Adrenal gland (tissue), 12 donors: ENCODE results near the gene PDGFB. TPM values are rescaled to one million over a fixed set of nuclear protein-coding genes. Genes with fewer than 3 reads are reported as not detected.

Experiments used
- DNase-seq, 7 donors: peaks; one replicate each; pipeline ENCODE4 v3.0.0-alpha.2; 2019 to 2020
- H3K27ac ChIP-seq, 5 donors: fragments of 200-600 bp; sonication (generic) in 4 of 5; 1 replicate in 3 of 5; 2 replicates in 2 of 5; pipeline versions ENCODE4 v1.5.1 to v1.8.0; 2016 to 2020; ENCODE audit warnings: mild to moderate bottlenecking in 1 of 5
- H3K27me3 ChIP-seq: fragments of 200-600 bp; 2 replicates; pipeline ENCODE4 v1.8.0; 2021
- H3K36me3 ChIP-seq, 2 donors: fragments of 200-600 bp; replicated peaks in 1 of 2; 1 replicate in 1 of 2; 2 replicates in 1 of 2; pipeline versions ENCODE4 v1.5.1 to v1.8.0; 2018 to 2022
- H3K4me1 ChIP-seq, 2 donors: fragments of 200-600 bp; replicated peaks in 1 of 2; 1 replicate in 1 of 2; 2 replicates in 1 of 2; pipeline versions ENCODE4 v1.5.1 to v1.8.0; 2018 to 2021
- H3K4me3 ChIP-seq, 4 donors: fragments of 200-600 bp; sonication (generic) in 3 of 4; one replicate each; pipeline ENCODE4 v1.5.1; 2016 to 2018
- H3K9me3 ChIP-seq, 3 donors: fragments of 200-600 bp; sonication (generic) in 1 of 3; replicated peaks in 1 of 3; 1 replicate in 2 of 3; 2 replicates in 1 of 3; pipeline versions ENCODE4 v1.5.1 to v1.8.0; 2016 to 2021
- POLR2A ChIP-seq, 2 donors: fragments of 450-650 bp; IDR thresholded peaks; one replicate each; pipeline ENCODE4 v1.6.1; 2017; ENCODE audit warnings: antibody characterized with exemption in 2 of 2, mild to moderate bottlenecking in 2 of 2, moderate library complexity in 1 of 2
- WGBS, 4 donors: extraction: QIAGEN DNeasy Blood & Tissue Kit in 2 of 4; methylation state at CpG; one replicate each; pipeline versions ENCODE4 v1.1.5 to v1.1.7; 2013 to 2017; 5-methylcytosine and 5-hydroxymethylcytosine counted together
- intact Hi-C, 2 donors: fragments of 100-400 bp; cut with DNase I; formaldehyde crosslinking; loops; one replicate each; pipeline versions ENCODE4 v1.14.1 to v1.15.0; 2022 to 2023
- polyA plus RNA-seq, 3 donors: library from polyadenylated mRNA; stranded (reverse); fragments of 200-250 nt in 2 of 3; fragments of 350-450 nt in 1 of 3; fragmentation: Illumina TruSeq in 1 of 3; extraction: RNeasy Lipid Tissue Mini Kit (QIAGEN cat#74804) in 1 of 3; gene quantifications; one replicate each; pipeline ENCODE4 v1.2.3, GENCODE V29; 2013 to 2014
- total RNA-seq, 9 donors: library from RNA; depleted of rRNA in 4 of 9; stranded (reverse); fragments of >200 nt in 4 of 9; fragments of 120-200 nt in 1 of 9; fragmentation: NEBNext Ultra II Directional in 1 of 9; extraction: Animal tissue kit (Norgen Biotek cat#: 25700) in 1 of 9; gene quantifications; one replicate each; pipeline versions ENCODE4 v1.1.0 to v1.2.4, GENCODE V29; 2013 to 2023
- TF ChIP-seq, protein P1 (sequence below), 6 experiments: fragments of 450-650 bp in 4 of 6; fragments of 200-600 bp in 2 of 6; sonication (generic) in 1 of 6; IDR thresholded peaks; 1 replicate in 5 of 6; 2 replicates in 1 of 6; pipeline versions ENCODE4 v1.5.1 to v1.8.0; 2016 to 2021; ENCODE audit warnings: antibody characterized with exemption in 6 of 6, mild to moderate bottlenecking in 2 of 6, moderate library complexity in 1 of 6
- donor health status: healthy with polysubstance abuse.
- donor health status: Bipolar disorder and iron deficiency.
- donor health status: DM: yes; HTN: yes; CAD: no.
- donor health status: DM: no; HTN: no; CAD: no.
- donor health status: DM: no; HTN: no; CAD: no.
- donor health status: DM: yes; HTN: yes; CAD: no.

PDGFB gene
- total and polyA plus RNA-seq, 12 donors = 1.8 to 10.9 (median 6.1) TPM

DNA sequence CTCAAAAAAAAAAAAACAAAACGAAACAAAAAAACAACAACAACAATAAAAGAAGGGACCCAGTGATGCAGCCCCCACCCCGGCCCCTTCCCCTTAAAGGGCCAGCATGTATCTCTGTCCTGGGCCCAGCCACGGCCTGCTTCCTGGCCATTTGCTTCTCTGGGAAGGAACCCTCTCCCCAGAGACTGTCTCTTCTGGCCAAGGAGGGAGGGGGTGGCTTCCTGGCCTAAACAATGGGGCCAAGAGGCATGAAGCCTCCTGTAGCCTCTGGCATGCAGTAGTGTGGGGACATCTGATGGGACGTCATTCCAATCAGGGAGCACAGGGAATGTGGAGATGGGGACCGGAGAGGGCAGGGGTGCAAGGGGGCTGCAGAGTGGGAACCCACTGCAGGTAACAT is 25.5 kb upstream of the PDGFB start:
- Histone ChIP-seq H3K9me3 (no peaks in the 10 kb centered on the region), H3K4me1 (no peaks in the 10 kb centered on the region), H3K36me3 (no peaks in the 10 kb centered on the region), H3K27me3 (no peaks in the 10 kb centered on the region), H3K4me3 (no peak overlapping the region), H3K27ac (no peak overlapping the region)
- WGBS, 4 donors = 67 to 80% (median 73%) methylated on average over 5 of the region's 5 CpGs
- TF ChIP-seq, protein P1, sequence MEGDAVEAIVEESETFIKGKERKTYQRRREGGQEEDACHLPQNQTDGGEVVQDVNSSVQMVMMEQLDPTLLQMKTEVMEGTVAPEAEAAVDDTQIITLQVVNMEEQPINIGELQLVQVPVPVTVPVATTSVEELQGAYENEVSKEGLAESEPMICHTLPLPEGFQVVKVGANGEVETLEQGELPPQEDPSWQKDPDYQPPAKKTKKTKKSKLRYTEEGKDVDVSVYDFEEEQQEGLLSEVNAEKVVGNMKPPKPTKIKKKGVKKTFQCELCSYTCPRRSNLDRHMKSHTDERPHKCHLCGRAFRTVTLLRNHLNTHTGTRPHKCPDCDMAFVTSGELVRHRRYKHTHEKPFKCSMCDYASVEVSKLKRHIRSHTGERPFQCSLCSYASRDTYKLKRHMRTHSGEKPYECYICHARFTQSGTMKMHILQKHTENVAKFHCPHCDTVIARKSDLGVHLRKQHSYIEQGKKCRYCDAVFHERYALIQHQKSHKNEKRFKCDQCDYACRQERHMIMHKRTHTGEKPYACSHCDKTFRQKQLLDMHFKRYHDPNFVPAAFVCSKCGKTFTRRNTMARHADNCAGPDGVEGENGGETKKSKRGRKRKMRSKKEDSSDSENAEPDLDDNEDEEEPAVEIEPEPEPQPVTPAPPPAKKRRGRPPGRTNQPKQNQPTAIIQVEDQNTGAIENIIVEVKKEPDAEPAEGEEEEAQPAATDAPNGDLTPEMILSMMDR (IDR thresholded peaks at IDR 0.05) = no peak
- TF ChIP-seq POLR2A (IDR thresholded peaks at IDR 0.05) = no peak
- no peak for DNase-seq
- intact Hi-C loops = no loop called here

DNA sequence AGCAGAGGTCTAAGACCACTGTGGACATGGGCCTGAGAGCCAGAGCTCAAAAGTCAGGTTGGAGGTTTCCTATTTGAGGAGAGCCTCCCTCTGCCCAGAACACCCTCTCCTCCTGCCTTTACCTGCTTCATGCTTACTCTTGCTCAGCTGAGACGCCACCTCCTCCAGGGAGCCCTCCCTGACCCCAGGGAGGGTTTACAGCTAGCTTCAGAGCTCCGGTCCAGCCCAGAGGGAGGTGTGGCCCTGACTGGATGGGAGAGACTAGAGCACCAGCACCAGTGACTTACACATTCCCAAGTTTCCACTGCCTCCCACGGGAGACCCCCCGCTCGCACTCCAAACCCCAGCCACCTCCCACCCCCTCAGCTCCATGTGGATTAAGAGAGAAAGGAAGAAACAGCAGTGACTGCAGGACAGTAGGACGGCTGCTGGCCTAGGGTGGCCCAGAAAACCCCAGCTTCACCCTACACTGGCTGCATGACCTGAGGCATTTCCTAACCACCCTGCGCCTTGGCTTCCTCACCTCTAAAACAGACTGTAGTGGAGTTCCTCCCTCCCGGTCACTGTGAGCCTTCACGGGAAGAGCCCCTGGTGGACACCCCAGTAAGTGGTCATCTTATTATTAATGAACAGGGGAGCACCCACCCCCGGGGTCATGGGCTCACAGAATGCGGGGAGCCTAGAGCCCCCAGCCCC is 24.5 kb upstream of the PDGFB start:
- H3K27ac ChIP-seq = no peak overlapping the region
- WGBS, 4 donors = 69 to 92% (median 79%) methylated on average over 5 to 11 of the region's 11 CpGs

DNA sequence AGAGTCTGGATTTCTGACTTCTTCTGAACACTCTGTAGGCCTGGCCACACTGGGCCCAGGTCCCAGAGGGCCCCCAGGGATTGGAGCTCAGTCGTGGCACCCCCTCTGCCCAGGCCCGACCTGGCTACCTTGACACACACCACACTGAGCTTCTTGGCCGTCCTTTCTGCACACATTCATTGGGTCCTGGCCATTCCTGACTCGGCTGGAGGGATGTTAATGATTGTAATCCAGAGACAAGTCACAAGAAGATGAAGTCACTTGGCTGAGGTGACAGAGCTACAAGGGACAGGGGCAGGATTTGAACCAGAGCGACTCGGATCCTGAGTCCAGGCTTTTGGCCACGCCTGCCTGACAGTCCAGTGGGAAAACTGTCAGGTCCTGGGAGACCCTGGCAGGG is 23.9 kb upstream of the PDGFB start:
- no peak overlapping the region for H3K4me3 ChIP-seq
- H3K9me3 ChIP-seq = no peaks in the 10 kb centered on the region
- intact Hi-C loops = no loop called here
- no peaks in the 10 kb centered on the region for H3K36me3 ChIP-seq
- H3K27ac ChIP-seq = no peak overlapping the region
- no peaks in the 10 kb centered on the region for H3K4me1 ChIP-seq
- no peaks in the 10 kb centered on the region for H3K27me3 ChIP-seq
- no peak for TF ChIP-seq POLR2A (IDR thresholded peaks at IDR 0.05)
- TF ChIP-seq, protein P1 (IDR thresholded peaks at IDR 0.05) = no peak
- 84 to 93% (median 90%) methylated on average over 5 to 7 of the region's 7 CpGs for WGBS, 4 donors
- no peak for DNase-seq

More for the DNA sequence above, 24.5 kb upstream of the PDGFB start:
- Histone ChIP-seq H3K36me3 (no peaks in the 10 kb centered on the region), H3K27me3 (no peaks in the 10 kb centered on the region), H3K9me3 (no peaks in the 10 kb centered on the region), H3K4me1 (no peaks in the 10 kb centered on the region), H3K4me3 (no peak overlapping the region)
- DNase-seq = no peak
- intact Hi-C loops = no loop called here
- TF ChIP-seq, protein P1 (IDR thresholded peaks at IDR 0.05) = no peak
- no peak for TF ChIP-seq POLR2A (IDR thresholded peaks at IDR 0.05)

DNA sequence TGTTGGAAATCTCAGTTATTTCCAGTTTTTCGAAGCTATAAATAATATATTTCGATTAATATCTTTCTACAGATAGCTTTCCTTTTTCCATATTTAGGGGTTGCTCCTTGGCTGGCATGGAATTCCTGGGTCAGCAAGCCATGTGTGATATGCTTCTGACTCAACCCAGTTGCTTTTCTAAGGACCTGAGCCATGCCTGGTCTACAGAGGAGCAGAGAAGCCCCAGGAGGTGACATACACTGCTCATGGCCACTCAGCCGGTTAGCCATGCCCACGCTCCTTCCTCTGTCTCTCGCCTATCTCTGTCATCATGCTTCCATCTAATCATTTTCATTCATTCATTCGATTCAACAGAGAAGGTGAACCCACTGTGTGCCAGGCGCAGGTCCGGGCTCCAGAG is 23.2 kb upstream of the PDGFB start:
- no peak for DNase-seq
- WGBS, 4 donors = 86 to 93% (median 91%) methylated on average over 8 of the region's 8 CpGs
- Histone ChIP-seq H3K27ac (no peak overlapping the region), H3K4me3 (no peak overlapping the region), H3K9me3 (no peaks in the 10 kb centered on the region), H3K4me1 (no peaks in the 10 kb centered on the region), H3K27me3 (no peaks in the 10 kb centered on the region), H3K36me3 (no peaks in the 10 kb centered on the region)
- intact Hi-C loops = no loop called here
- TF ChIP-seq, protein P1 (IDR thresholded peaks at IDR 0.05) = no peak
- TF ChIP-seq POLR2A (IDR thresholded peaks at IDR 0.05) = no peak
